ENCODE data around the gene NDOR1.

Gene NDOR1

DNA sequence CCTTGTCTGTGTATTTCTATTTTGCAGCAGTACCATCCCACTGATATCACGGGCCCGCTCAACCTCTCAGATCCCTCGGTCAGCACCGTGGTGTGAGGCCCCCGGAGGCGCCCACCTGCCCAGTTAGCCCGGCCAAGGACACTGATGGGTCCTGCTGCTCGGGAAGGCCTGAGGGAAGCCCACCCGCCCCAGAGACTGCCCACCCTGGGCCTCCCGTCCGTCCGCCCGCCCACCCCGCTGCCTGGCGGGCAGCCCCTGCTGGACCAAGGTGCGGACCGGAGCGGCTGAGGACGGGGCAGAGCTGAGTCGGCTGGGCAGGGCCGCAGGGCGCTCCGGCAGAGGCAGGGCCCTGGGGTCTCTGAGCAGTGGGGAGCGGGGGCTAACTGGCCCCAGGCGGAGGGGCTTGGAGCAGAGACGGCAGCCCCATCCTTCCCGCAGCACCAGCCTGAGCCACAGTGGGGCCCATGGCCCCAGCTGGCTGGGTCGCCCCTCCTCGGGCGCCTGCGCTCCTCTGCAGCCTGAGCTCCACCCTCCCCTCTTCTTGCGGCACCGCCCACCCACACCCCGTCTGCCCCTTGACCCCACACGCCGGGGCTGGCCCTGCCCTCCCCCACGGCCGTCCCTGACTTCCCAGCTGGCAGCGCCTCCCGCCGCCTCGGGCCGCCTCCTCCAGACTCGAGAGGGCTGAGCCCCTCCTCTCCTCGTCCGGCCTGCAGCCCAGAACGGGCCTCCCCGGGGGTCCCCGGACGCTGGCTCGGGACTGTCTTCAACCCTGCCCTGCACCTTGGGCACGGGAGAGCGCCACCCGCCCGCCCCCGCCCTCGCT, 37.5 kb upstream of the NDOR1 start:
- no peak for DNase-seq

- no peak for DNase-seq
Measured at GRCh38 chr9:137168573-137168903, 37.0 kb upstream of the NDOR1 start.

- DNase-seq = peak; percentile 11
Measured at GRCh38 chr9:137168904-137169856, 36.3 kb upstream of the NDOR1 start.

DNA sequence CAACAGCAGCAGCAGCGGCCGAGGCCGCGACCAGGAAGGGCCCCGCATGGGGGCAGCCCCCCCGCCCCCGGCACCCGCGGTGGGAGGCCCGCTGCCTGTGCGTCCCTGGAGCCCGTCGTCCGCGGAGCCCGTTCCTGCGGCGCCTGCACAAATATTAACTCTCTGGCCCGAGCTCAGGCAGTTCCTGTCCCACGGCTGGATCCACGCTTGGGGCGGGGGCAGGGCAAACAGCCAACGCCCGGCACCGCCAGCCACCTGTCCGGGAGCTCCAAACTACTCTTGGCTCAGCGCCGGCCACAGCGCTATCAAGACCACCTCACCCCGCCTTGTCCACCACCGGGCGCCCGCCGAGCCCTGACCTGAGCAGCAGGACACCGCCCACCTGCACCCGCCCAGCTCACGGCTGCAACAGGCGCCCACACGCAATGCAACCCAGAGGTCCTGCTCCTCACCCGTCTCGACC, 35.6 kb upstream of the NDOR1 start, which contains the start of gene LRRC26:
Gene LRRC26 (minus strand): TSS at position 156 of the 463 bp plus-strand sequence. CDS start 108 bp downstream, at position 48.
- no peak for DNase-seq

DNA sequence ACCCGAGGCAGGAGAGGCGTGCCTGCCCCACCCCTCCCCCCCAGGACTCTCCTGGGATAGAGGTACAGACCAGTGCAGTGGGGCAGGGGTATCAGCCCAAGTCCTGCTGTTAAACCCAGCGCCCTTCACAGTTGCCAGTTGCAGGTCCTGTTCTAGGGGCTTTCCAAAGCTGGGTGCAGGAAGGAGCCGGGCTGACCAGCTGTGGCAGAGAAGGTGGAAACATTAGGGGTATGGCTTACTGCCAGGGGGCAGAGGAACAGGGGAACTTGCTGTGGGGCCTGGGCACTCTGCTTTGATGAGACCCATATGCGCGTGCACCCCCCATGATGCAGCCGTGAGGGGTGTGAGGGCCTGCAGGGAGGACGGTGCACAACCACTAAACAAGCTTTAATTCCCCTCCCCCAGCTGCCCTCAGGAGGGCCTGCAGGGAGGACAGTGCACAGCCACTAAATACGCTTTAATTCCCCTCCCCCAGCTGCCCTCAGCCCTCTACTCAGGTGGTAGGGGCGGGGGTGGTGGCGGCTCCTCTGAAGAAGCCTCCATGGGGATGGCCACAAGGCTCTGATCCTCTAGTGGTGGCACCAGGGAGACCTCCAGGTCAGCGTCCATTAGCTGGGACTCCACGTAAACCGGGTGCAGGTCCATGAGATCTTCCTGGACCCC, 34.9 kb upstream of the NDOR1 start:
- DNase-seq = no peak

DNA sequence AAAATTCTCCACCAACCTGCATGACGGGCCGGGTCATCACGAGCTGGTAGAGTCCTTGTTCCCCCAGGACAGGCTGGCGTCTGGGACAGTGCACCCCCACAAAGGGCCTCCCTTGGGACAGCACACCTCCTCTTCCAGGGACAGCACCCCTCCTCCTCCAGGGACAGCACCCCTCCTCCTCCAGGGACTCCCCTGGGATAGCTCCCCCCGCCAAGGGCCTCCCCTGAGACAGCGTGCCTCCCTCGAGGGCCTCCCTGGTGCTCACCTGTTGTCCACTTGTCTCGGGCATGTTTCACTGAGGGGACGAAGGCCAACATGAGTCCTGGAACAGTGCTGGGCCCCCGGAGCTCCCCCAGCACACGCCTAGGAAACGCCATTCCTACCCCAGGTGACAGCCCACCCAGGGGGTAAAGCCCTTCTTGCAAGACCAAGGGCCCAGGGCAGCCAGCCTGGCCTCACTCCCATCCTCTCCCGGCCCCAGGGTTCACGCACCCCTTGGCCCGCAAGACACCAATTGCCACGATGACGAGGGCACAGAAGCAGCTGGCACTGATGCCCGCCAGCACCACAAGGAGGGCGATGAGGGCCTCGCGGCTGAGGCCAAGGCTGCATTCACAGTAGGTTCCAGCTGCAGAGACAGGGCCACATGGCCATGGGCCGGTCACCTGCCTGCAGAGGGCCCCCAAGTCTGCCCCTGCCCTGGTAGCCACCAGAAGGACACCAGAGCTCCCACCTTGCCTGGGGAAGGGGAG, 34.2 kb upstream of the NDOR1 start:
- DNase-seq = no peak

DNA sequence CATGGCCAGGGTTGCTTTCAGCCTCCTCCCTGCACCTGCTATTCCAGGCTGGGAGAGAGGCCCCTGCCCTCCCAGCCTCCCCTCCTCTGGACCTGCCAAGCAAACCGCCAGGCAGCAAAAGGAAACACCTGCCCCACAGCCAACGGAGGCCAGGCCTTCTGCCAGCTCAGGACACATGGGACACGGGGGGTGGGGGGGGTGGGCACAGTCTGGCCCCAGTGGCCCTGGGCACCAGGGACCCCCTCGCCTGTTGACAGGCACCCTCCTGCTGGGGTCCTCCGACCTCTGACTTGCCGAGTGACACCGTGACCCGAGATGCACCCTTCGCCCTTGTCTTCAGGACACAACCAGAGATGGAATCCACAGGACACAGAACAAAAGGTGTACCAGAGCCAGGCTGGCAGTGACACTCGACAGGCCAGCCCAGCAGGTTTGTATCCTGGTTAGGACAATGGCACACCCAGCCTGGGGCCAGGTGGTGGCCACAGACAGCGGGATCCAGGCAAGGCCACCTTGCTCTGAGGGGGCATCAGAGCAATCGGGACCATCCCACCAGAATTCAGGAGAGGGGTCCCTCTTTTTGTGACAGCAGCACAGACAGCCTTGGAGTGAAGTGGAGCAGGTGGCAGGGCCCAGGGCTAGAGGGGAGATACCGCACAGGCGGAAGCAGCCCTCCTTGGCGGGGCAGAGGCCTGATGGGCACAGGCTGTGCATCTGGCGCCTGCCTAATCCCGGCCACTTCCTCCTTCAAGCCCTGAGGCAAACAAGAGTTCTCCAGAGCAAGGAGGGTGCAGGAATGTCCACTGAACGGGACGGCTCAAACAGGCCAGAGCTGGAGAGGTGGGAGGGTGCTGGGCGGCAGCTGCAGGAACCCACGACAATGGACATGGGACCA, 32.4 kb upstream of the NDOR1 start:
- no peak for DNase-seq

GRCh38 chr9:137173796-137174664, 31.5 kb upstream of the NDOR1 start:
- DNase-seq = no peak

- DNase-seq = no peak
Measured at GRCh38 chr9:137174722-137175293, 30.7 kb upstream of the NDOR1 start.

DNA sequence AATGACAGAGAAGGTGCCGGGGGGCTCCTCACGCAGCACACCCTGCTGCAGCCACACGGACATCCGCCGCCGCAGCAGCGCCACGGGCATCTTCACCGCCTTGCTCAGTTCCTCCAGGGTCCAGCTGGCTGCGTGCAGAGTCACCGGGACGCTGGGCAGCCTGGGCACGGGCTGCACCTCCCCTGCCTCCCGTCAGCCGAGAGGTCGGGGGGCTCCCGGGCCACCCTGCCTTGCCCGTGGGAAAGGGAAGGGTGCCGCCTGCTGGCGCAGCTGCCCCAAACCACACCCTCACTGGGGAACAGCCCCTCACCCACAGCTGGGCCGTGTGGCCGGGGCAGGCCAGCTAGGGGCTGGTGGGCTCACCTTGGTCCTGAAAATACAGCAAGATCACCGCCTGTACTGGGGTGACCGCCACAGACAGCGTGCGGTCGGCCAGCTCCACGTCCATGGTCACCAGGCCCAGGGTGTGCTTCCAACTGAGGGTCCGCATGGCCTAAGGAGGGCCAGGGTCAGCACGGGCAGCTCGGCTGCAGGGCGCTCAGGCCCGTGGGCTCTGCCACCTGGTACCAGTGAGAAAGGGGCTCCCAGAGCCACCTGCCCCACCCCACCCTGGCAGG, 30.0 kb upstream of the NDOR1 start:
- DNase-seq = no peak

DNA sequence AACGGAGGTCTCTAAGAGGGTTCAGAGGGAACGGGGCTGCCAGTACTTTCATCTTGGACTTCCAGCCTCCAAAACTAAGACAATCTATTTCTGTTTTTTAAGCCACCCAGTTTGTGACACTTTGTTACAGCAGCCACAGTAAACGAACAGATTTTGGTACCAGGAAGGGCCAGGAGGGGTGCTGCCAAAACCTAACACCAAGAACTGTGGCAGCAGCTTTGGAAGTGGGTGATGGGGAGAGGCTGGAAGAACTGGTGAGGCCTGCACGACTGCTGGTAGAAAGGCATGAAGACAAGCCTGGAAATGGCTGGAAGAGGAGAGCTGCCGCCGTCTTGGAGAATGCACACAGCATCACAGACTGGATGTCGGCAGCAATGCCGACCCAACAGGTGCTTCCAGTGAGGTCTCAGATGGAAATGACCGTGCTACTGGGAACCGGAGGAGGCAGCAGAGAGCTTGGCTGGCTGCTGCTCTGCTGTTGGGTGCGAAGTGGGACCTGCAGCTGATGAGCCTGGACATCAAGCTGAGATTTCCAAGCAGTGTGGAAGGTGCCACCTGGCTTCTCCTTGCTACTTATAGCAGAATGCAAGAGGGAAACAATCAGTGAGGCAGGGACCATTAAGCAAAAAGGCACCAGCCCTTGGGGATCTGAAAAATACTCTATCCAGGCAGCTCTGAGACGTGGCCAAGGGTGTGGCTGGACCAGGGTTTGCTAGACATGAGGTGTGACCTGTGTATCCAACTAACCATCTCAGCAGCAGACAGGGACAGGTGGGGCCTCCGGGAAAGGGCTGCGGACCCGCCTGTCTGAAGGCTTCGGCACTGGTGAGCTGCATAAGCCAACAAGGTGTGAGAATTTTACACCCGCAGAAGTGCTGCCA, 29.0 kb upstream of the NDOR1 start:
- peak; percentile 21 for DNase-seq

DNA sequence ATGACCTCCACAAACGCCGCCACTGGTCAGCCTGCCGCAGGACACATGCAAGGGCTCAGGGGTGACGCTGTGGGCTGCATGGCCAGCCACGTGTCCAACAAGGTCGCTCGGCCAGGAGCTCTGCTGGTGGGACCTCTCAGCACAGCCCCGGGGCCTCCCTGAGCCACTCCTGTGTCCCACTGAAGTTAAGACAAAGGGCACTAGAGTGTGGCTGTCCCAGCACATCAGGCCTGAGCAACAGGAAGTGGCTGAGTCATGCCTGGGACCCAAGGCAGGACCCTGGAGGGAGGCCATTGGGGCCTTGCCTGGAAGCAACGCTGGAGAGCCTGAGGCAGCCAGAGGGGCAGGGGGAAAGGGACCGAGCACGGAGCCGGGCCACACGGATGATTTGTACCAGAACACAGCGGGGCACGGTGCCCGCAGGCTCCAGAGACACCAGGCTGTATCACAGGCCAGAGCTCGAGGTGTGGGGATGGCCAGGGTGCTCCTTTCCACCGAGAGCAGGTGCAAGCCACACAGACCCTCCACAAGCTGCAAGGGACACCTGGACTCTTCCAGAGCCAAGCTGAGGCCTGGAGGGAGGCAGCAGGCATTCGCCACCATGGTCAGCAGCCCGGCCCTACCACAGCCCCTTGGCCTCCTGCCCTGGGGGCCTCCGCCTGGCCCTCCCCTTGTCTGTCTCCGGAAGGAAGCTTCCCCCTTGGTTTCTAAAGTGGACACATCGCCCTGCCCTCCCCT, 27.1 kb upstream of the NDOR1 start:
- no peak for DNase-seq

DNA sequence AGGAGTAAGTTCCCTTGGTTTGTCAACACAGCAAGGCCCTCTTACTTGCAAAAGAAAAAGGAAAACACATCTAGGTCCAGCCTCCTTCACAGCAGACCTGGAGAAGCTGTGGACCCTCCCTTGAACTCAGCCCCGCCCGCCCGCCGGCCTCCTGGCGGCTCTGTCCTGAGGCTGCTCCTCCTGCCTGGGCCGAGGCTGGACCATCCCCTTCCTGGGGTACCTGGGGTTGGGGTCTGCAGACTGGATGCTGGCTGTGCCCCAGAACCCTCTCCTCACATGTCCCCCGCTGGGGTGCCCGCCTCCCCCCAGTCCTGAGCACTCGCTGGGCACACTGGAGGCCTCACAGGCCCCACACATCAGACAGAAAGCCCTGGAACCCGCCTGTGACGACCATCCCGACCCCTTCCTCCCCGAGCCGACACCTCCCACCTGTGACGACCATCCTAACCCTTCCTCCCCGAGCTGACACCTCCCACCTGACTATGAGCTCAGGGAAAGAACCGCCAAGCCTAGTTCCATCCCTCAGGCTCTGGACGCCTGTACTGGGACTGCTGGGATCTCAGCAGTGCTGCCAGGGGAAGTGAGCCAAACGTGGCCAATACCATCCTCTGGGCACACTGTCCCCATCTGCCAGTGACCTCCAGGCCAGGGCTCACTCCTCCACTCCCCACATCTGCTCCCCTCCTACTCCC, 26.4 kb upstream of the NDOR1 start:
- no peak for DNase-seq

DNA sequence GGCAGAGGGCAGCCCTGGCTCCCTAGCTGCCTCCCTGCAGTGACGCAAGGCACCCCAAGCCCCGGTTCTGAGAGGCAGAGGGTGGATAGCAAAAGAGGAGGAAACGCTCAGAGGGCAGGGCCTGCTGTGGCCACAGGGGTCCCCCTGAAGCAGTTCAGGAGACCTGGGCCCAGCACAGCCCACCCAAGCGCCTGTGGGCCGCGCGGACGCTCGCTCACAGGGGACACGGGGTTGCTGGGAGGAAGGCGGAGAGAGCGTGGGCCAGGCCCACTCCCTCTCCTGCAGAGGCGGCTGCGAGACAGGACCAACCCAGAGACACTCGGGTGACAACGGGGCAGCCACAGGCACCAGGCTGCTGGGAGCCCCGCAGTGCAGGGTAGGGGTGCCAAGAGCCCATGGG, 25.7 kb upstream of the NDOR1 start:
- no peak for DNase-seq

GRCh38 chr9:137180491-137180890, 25.0 kb upstream of the NDOR1 start:
- DNase-seq = no peak

DNA sequence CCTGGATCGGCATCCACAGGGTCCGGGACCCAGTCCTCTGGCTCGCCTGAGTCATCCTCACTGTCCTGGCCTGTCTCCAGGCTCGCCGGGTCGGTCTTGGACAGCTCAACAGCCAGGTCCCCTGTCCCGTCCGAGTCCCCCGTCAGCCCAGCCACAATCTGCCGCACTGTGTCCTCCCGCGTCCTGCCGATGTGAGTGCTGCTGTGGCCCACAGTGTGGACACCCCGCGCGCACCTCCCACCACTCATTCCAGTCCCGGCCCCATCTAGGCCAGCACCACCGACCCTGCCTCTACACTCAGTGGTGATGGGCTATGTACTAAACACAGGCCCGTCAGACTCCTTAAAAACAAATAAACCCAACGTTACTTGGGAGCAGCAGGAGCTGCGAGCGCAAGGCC, 23.8 kb upstream of the NDOR1 start:
- DNase-seq = no peak

DNA sequence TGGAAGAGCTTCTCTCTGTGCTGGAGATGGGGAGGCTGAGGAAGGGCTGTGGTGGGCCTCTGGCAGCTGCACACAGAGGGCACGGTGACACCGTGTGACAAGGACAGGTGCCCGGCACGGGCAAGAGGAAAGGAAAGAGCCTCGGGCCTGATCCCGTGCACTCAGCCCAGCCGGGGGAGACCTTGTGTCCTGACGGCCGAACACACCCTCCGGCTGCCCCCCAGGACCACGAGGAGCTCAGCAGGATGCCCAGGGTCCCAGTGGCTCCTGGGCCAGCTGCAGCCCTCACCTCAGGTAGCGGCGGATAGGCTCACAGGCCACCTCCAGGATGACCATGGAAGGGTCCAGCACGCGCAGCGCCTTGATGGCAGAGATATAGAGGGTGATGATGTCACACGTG, 22.7 kb upstream of the NDOR1 start:
- DNase-seq = no peak
